Pulmonary artery endothelial cell (primary cell): Measurements from ENCODE around the gene RBM47. TPM values are rescaled to one million over a fixed set of nuclear protein-coding genes. Genes with fewer than 3 reads are reported as not detected.

Source experiments
- DNase-seq: peaks from one replicate; pipeline ENCODE4 v3.0.0-alpha.2; 2011; ENCODE audit warnings: low read depth, low spot score
- total RNA-seq: library from RNA; depleted of rRNA; stranded (reverse); fragments of >200 nt; gene quantifications from 2 replicates; pipeline ENCODE4 v1.2.3, GENCODE V29; 2014

RBM47 gene
- total RNA-seq, 1 donor from 2014 or later: 0.20 TPM

- no peak for DNase-seq
Observed at GRCh38 chr4:40626183-40626990, 3.3 kb downstream of the RBM47 start.

- DNase-seq: no peak
Observed at GRCh38 chr4:40623707-40624106, 6.0 kb downstream of the RBM47 start.

- no peak for DNase-seq
Observed at GRCh38 chr4:40622913-40623312, 6.8 kb downstream of the RBM47 start.

GRCh38 chr4:40621592-40622512 lies 7.8 kb downstream of the RBM47 start:
- DNase-seq: no peak

- DNase-seq: no peak
Observed at GRCh38 chr4:40621229-40621591, 8.5 kb downstream of the RBM47 start.

- no peak for DNase-seq
Observed at GRCh38 chr4:40619600-40619999, 10.1 kb downstream of the RBM47 start.

GRCh38 chr4:40617872-40618271 lies 11.8 kb downstream of the RBM47 start:
- no peak for DNase-seq

- no peak for DNase-seq
Observed at GRCh38 chr4:40614031-40614430, 15.6 kb downstream of the RBM47 start.

- no peak for DNase-seq
Observed at GRCh38 chr4:40613456-40613855, 16.2 kb downstream of the RBM47 start.

GRCh38 chr4:40612831-40613230 lies 16.8 kb downstream of the RBM47 start:
- DNase-seq: no peak

- no peak for DNase-seq
Observed at GRCh38 chr4:40612283-40612682, 17.4 kb downstream of the RBM47 start.

- DNase-seq: no peak
Observed at GRCh38 chr4:40608628-40609027, 21.0 kb downstream of the RBM47 start.

GRCh38 chr4:40607221-40607620 lies 22.4 kb downstream of the RBM47 start:
- DNase-seq: no peak

GRCh38 chr4:40606239-40606767 lies 23.4 kb downstream of the RBM47 start:
- DNase-seq: no peak

- DNase-seq: no peak
Observed at GRCh38 chr4:40603281-40603680, 26.4 kb downstream of the RBM47 start.

- DNase-seq: no peak
Observed at GRCh38 chr4:40601641-40602040, 28.0 kb downstream of the RBM47 start.

- no peak for DNase-seq
Observed at GRCh38 chr4:40600850-40601249, 28.8 kb downstream of the RBM47 start.

GRCh38 chr4:40599431-40599830 lies 30.2 kb downstream of the RBM47 start:
- no peak for DNase-seq

- no peak for DNase-seq
Observed at GRCh38 chr4:40596522-40596921, 33.1 kb downstream of the RBM47 start.

- no peak for DNase-seq
Observed at GRCh38 chr4:40595981-40596380, 33.7 kb downstream of the RBM47 start.

- no peak for DNase-seq
Observed at GRCh38 chr4:40594261-40595178, 35.1 kb downstream of the RBM47 start.
